Esophagus (tissue), 2 donors: ENCODE results near the gene SNAP23. TPM values are rescaled to one million over a fixed set of nuclear protein-coding genes. Genes with fewer than 3 reads are reported as not detected.
A peak's percentile ranks its signal among the peaks of the same experiment; 100 is the strongest.

ENCODE experiments used
- H3K27ac ChIP-seq, 2 donors: one replicate each; pipeline ENCODE4 v1.5.1; 2013; ENCODE audit warnings: low read depth in 2 of 2, mild to moderate bottlenecking in 2 of 2, inconsistent platforms in 1 of 2, low read length in 1 of 2, moderate library complexity in 1 of 2
- H3K27me3 ChIP-seq, 2 donors: one replicate each; pipeline ENCODE4 v1.6.1; 2013; ENCODE audit warnings: low read length in 2 of 2, control low read depth in 1 of 2, mild to moderate bottlenecking in 1 of 2; ENCODE audit not compliant: insufficient read depth in 2 of 2, control insufficient read depth in 1 of 2
- H3K36me3 ChIP-seq, 2 donors: one replicate each; pipeline ENCODE4 v1.6.1; 2013; ENCODE audit warnings: low read length in 1 of 2; ENCODE audit not compliant: control insufficient read depth in 2 of 2, insufficient read depth in 2 of 2
- H3K4me1 ChIP-seq, 2 donors: one replicate each; pipeline ENCODE4 v1.6.1; 2013; ENCODE audit warnings: low read length in 1 of 2; ENCODE audit not compliant: control insufficient read depth in 2 of 2, insufficient read depth in 2 of 2
- H3K4me3 ChIP-seq, 2 donors: one replicate each; pipeline ENCODE4 v1.5.1; 2013; ENCODE audit warnings: low read length in 2 of 2, mild to moderate bottlenecking in 2 of 2, low read depth in 1 of 2, moderate library complexity in 1 of 2
- H3K9me3 ChIP-seq, 2 donors: one replicate each; pipeline ENCODE4 v1.6.1; 2013; ENCODE audit warnings: mild to moderate bottlenecking in 2 of 2, low read depth in 1 of 2, low read length in 1 of 2, moderate library complexity in 1 of 2; ENCODE audit not compliant: control insufficient read depth in 2 of 2, insufficient read depth in 1 of 2
- WGBS, 2 donors: extraction: QIAGEN DNeasy Blood & Tissue Kit; methylation state at CpG; one replicate each; pipeline ENCODE4 v1.1.7; 2013; 5-methylcytosine and 5-hydroxymethylcytosine counted together
- polyA plus RNA-seq, 2 donors: library from polyadenylated mRNA; stranded (reverse); fragments of 200-250 nt; gene quantifications; one replicate each; pipeline ENCODE4 v1.2.3, GENCODE V29; 2013
- donor health status: healthy with polysubstance abuse.
- donor health status: Bipolar disorder and iron deficiency.

The SNAP23 gene
- 10 to 100 TPM; 22.5 to 30.3 TPM for polyA plus RNA-seq

DNA sequence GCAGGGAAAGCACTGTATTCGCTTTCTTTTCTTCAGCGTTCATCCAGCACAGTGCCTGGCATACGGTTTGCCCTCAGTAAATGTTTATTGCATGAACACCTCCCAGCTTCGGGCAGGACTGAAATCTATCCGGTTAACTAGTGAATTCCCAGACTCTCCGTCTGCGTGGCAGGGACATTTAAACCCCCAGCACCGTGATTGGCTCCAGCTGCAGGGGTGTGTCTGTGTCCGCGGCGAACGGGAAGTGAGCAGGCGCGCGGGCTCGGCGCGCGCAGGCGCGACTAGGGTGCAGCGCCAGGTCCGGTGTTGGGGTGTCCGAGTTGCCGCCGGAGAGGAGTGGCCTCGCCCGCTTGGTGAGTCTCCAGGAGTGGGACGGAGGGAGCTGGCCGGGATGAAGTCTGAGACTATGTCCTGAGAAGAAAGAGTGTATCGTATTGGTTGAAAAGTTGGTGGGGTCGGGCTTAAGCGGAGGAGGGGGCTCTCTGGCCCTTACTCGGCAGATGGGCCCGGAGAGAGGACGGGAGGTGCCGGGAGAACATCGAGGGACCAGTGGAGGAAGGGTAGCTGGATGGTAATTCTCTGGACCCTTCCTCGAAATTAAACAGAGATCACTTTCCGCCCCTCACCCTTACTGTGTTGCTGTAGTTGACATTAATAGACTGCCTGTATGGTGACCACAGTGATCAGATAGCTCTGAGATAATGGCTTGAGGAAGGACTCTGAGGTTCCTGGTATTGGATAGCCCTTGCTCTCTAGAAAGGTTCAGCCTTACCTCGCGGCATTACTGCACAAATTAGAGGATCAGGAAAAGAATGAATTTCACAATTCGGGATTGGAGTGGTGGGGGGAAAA lies at the start of gene SNAP23:
Gene SNAP23, plus strand, starts transcription at position 274 of the 852 bp plus-strand sequence. CDS start 16,213 bp downstream, outside the sequence.
- H3K4me1 ChIP-seq: no peaks in the 10 kb centered on the region
- H3K9me3 ChIP-seq: no peaks in the 10 kb centered on the region
- peak within 1 kb of the TSS; percentile 90 to 92 for H3K27ac ChIP-seq
- no peaks in the 10 kb centered on the region for H3K36me3 ChIP-seq
- no peaks in the 10 kb centered on the region for H3K27me3 ChIP-seq
- peak within 1 kb of the TSS; percentile 79 to 97 for H3K4me3 ChIP-seq
- 0 to 1% methylated on average over 43 of the region's 43 CpGs for WGBS, 2 donors

DNA sequence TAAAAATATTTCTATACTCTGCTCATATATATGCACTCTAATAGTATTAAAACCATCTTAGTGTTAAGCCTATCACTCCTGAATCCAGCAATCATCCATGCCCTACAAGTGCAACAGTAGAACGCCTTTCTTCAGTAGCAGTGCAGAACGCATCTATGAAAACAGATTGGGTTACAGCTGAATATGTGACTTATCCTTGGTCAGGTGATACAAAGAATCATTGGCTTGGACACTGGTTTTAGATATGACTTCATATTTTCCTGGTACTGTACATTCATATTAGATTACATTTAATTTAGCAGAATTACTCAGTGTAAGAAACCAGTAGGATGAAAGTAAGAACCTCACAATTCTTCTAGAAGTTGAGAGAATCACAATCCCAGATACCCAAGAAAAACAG lies 47.8 kb upstream of the SNAP23 start:
- Histone ChIP-seq H3K36me3 (peaks cover 12 to 15% of the 10 kb centered on the region in 2 donors), H3K4me1 (no peaks in the 10 kb centered on the region), H3K9me3 (no peaks in the 10 kb centered on the region), H3K27ac (no peak overlapping the region), H3K4me3 (no peak overlapping the region), H3K27me3 (no peaks in the 10 kb centered on the region)
- WGBS, 2 donors: 93 to 97% methylated on average over 2 of the region's 2 CpGs

DNA sequence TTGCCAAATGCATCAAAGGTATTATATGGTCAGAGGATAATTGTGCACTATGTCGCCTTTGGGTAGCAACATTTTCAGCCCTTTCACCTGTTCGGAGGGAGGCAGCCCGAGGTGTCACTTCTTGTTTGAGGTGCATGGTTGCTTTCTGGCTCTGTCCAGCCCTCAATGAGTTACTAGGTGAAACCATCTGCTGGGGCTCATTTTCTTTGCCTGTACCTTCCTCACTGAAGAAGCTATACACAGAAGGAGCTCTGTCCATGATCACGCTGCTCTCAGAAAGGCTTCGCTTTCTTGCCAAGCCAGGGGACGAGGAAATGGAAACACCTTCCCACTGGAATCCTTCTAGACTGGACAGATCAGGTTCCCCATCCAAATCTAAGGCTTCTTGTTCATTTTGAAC lies 47.2 kb upstream of the SNAP23 start:
- Histone ChIP-seq H3K9me3 (no peaks in the 10 kb centered on the region), H3K27ac (no peak overlapping the region), H3K27me3 (no peaks in the 10 kb centered on the region), H3K36me3 (peaks cover 12 to 15% of the 10 kb centered on the region in 2 donors), H3K4me1 (no peaks in the 10 kb centered on the region), H3K4me3 (no peak overlapping the region)
- 96 to 97% methylated on average over 6 of the region's 6 CpGs for WGBS, 2 donors

DNA sequence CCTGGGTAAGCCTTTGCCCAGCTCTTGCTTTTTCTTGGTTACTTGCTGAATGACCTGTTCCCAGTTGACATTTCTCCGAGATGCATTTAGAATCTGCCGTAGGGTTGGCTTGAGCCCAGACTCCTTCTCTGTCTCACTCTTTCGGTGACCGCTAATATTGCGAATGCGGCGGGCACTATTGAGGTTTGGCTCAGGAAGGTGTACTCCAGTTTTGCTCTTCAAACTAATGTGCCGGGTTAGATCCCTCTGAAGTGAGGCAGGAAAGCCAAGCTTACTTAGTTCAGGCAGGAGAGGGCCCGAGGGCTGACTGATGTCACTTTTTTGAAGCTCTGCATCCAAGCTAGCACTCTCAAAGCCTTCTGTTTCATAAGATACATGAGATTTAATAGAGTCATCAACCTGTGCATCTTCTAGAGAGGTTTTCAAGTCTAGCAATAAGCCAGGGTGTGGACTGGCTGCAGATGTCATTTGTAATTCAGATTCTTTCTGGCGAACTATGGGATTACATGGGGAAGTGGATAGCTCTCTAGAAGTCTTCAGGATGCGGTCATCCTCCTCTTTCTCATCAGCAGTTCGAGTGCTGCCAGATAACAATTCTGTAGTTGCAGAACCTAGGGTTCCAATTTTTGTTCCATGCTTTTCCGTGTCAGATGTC lies 45.5 kb upstream of the SNAP23 start:
- Histone ChIP-seq H3K9me3 (no peaks in the 10 kb centered on the region), H3K4me1 (no peaks in the 10 kb centered on the region), H3K27me3 (no peaks in the 10 kb centered on the region), H3K27ac (no peak overlapping the region), H3K36me3 (peaks cover 12 to 13% of the 10 kb centered on the region in 2 donors), H3K4me3 (no peak overlapping the region)
- 96 to 97% methylated on average over 13 of the region's 13 CpGs for WGBS, 2 donors

DNA sequence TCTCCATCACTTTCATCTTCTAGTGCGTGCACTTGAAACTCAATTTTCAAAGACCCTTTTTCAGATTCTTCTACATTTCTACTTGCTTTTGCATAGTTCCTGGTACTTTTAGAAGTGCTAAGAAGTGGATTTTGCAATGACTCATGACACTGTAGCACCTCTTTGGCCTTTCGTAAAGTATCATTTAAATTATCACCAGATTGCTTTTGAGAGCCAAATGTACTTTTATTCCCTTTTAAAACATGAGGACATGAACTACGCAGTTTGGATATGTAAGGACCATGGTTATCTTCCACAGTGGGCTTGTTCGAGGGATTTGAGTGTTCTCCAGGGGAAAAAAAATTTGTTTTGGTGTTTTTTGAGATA lies 45.0 kb upstream of the SNAP23 start:
- Histone ChIP-seq H3K36me3 (peaks cover 12 to 13% of the 10 kb centered on the region in 2 donors), H3K27ac (no peak overlapping the region), H3K27me3 (no peaks in the 10 kb centered on the region), H3K4me3 (no peak overlapping the region), H3K4me1 (no peaks in the 10 kb centered on the region), H3K9me3 (no peaks in the 10 kb centered on the region)
- WGBS, 2 donors: 96 to 98% methylated on average over 4 of the region's 4 CpGs

DNA sequence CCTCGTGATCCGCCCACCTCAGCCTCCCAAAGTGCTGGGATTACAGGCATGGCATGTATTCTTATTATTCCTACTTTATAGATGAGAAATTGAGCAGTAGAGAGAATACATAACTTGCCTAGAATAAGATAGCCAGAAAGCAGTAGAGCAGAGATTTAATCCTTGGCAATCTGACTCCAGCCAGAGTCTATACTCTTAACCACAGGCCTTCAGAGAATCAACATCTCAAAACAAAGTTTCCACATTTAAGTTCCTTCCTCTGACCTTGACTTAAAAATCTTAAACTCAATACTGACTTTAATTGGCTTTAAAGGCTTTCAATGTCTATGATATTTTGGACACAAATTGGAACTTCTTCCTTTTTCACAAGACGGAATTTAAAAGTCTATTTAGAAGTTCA lies 41.6 kb upstream of the SNAP23 start:
- Histone ChIP-seq H3K27ac (no peak overlapping the region), H3K4me1 (no peaks in the 10 kb centered on the region), H3K36me3 (peaks cover 5 to 9% of the 10 kb centered on the region in 2 donors), H3K4me3 (no peak overlapping the region), H3K27me3 (no peaks in the 10 kb centered on the region), H3K9me3 (no peaks in the 10 kb centered on the region)
- 93 to 95% methylated on average over 3 of the region's 3 CpGs for WGBS, 2 donors

DNA sequence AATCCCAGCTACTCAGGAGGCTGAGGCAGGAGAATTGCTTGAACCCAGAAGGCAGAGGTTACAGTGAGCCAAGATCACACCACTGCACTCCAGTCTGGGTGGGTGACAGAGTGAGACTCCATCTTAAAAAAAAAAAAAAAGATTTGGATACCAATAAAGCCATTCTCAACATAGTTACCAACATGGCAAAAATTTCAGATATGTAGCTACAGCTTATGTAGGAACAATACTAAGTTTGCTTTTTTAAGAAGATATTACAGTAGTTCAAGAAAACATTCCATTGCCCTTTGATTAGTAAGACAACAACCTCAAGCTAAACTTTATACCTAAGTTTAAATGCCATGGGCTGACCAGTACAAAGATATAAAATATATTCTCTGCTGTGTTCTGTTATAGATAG lies 38.9 kb upstream of the SNAP23 start:
- no peaks in the 10 kb centered on the region for H3K27me3 ChIP-seq
- peaks cover 0 to 2% of the 10 kb centered on the region in 2 donors for H3K36me3 ChIP-seq
- H3K27ac ChIP-seq: no peak overlapping the region
- no peak overlapping the region for H3K4me3 ChIP-seq
- H3K9me3 ChIP-seq: no peaks in the 10 kb centered on the region
- H3K4me1 ChIP-seq: no peaks in the 10 kb centered on the region

DNA sequence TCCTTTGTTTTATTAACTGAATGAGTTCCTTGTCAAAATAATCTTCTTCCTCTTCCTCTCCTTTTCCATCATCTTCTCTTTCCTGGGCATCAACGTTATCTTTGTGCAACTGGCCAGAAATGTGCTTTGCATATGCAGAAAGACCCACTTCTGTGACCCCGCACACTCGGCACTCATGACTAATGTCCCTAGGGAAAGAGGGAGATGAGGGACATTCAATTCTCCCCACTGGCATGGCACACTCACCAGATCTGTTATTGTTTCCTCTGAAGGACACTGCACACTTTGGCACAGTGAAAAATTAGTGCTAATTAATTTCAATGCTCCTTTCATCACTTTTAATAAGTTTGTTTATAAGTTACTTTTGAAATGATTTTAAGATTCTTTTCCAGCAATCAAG lies 38.5 kb upstream of the SNAP23 start:
- Histone ChIP-seq H3K27ac (peak overlapping the region; percentile 47 to 71), H3K9me3 (no peaks in the 10 kb centered on the region), H3K36me3 (no peaks in the 10 kb centered on the region), H3K27me3 (no peaks in the 10 kb centered on the region), H3K4me3 (peak overlapping the region in 1 of 2 donors; percentile 7), H3K4me1 (no peaks in the 10 kb centered on the region)
- 46 to 53% methylated on average over 3 of the region's 3 CpGs for WGBS, 2 donors

DNA sequence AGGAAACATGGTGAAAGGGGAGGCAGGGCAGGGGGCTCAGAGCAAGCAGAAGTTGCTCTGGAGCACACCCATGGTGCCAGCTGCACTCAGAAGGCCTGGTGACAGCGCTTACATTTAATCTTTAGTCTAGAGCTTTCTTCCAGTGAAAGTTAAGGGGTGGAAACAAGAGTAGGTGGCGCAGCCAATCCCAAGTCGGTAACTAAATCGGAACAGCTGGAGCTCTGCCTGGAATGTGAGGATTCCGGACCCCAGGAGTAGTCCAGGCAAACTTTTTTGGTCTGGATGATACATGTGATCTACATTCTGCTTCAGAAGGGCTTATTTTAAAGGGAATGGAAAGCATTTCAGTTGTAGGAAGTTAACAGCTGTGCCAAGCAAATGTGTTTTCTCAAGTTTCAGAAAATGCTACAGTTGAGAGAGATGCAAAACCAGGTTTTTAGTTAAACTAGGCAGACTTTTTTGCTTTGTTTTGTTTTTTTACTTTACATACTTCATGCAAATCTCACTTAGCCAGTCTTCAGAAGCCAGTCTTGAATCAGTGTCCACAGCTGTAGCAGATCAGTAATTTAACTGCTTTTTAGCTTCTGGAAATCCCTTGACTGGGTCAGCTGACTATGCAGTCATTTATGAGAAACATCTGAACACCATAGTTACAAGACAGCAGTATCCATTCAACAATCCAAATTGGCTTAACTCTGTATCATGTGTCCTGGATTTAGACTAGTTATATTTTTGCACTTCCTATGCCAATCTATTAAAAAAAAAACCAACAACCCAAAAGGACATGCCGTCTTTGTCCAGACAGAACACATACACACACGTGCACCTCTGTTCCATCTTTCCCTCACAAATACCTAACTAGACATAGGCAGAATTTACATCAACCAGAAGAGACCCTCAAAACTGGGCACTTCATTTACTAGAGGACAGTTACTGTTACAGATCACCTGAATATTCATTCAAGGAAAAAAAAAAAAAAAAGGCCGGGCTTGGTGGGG lies 37.7 kb upstream of the SNAP23 start:
- WGBS, 2 donors: 42 to 52% methylated on average over 8 of the region's 8 CpGs
- Histone ChIP-seq H3K36me3 (no peaks in the 10 kb centered on the region), H3K27ac (peak overlapping the region; percentile 47 to 71), H3K9me3 (no peaks in the 10 kb centered on the region), H3K27me3 (no peaks in the 10 kb centered on the region), H3K4me1 (no peaks in the 10 kb centered on the region), H3K4me3 (no peak overlapping the region)
